Hematopoietic multipotent progenitor cell treated with erythropoietin and hydrocortisone succinate and interleukin-3 and kit ligand, for 8 days (in vitro differentiated cells): Measurements from ENCODE around the gene JAZF1.

Experiments
- DNase-seq: peaks from one replicate; pipeline ENCODE4 v3.0.0-alpha.2; 2015

The JAZF1 gene

GRCh38 chr7:27793780-27794179, 386.8 kb downstream of the JAZF1 start:
- no peak for DNase-seq

- no peak for DNase-seq
Measured at GRCh38 chr7:27788437-27788836, 392.2 kb downstream of the JAZF1 start.

- peak; percentile 82 for DNase-seq
Measured at GRCh38 chr7:27784399-27785053, 396.1 kb downstream of the JAZF1 start.

- no peak for DNase-seq
Measured at GRCh38 chr7:27782849-27783248, 397.7 kb downstream of the JAZF1 start.

DNA sequence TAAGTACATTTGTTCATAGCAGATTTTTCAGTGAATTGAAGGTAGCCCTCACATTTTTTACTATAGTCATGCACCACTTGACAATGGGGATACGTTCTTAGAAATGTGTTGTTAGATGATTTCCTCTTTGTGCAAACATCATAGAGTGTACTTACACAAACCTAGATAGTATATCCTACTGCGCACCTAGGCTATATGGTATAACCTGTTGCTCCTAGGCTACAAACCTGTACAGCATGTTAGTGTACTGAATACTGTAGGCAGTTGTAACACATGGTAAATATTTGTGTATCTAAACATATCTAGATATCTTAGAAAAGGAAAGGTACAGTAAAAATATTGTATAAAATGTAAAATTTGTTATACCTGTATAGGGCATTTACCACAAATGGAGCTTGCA, 399.4 kb downstream of the JAZF1 start:
- no peak for DNase-seq
